NCI-H2227 (cell line): ENCODE measurements around the gene GNG7.
"Not testable (repeated sequence)": the region's sequence is repeated elsewhere in the genome, so short reads cannot be mapped to it uniquely, and the experiment has no call there.

Experiments
- DNase-seq: peaks from one replicate; lab custom pipeline; 2025; ENCODE audit not compliant: unreplicated experiment; lab: John Stamatoyannopoulos, UW

GNG7 gene

DNA sequence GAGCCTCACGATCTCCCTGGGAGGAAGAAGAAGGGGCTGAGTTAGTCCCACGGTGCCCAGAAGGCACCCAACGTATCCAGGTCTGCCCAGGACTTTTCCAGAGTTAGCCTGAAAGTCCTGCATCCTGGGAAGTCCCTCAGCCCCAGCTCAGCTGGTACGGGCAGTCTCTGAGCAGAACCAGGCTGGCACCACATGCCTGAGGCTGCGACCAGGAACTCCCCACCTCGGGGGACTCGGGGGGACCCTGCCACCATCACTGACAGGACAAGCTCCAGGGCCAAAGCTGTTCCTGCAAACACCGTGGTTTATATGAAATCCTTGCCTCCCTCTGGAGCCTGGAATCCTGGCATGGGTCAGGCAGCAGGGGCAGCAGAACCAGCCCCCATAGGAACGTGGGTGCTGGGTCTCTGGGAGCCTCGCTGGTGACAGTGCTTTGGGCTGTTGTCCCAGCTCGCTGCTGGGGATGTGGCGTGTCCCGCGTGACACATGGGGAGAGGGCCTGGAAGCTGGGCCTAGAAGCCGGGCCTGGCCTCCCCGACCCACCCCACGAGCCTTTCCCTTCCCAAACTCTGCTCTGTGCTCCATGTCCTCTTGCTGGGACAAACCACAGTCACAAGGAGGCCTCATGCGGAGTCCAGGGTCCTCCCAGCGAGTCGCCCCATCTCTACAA lies 55.5 kb downstream of the GNG7 start:
- no peak for DNase-seq

DNA sequence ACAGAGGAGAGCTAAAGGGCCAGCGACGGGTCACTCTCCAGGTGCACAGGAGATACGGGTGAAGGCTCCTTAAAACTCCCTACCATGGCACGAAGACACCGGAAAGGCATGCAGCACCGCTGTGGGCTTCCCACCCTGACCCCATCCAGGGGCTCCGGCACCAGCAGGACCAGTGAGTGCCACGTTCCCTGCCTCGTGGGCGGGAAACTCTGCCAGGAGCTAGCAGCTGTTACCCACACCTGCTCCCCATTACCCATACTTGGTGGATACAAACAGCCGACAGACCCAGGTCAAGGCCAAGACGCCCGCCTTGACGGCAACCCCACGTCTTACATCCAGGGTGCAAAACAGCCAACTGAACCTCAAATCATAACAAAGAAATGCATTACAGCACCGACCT lies 56.7 kb downstream of the GNG7 start:
- no peak for DNase-seq

DNA sequence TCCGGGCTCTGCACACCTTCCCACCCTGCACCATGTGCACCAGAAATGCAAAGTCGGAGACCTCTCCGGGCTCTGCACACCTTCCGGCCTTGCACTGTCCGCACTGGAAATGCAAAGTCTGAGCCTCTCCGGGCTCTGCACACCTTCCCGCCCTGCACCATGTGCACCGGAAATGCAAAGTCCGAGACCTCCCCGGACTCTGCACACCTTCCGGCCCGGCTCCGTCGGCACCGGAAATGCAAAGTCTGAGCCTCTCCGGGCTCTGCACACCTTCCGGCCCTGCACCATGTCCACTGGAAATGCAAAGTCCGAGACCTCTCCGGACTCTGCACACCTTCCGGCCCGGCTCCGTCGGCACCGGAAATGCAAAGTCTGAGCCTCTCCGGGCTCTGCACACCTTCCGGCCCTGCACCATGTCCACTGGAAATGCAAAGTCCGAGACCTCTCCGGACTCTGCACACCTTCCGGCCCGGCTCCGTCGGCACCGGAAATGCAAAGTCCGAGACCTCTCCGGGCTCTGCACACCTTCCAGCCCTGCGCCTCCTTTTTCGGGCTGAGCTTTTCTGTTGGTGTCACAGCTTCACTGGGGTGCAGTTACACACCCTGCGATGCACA lies 59.3 kb downstream of the GNG7 start:
- DNase-seq, result not testable (repeated sequence)

DNA sequence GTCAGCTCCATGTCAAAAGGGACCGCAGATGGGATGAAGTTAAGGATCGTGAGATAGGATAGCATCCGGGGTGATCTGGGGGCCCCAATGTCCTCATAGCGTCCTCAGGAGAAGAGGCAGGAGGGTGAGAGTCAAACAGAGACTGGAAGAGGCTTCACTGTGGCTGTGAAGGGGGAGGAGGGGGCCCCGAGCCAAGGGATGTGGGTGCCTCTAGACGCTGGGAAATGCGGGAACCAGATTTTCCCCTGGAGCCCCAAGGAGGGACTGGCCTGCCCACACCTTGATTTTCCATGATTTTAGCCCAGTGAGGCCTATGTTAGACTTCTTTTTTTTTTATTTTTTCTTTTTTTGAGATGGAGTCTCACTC lies 61.2 kb downstream of the GNG7 start:
- DNase-seq, result no peak

DNA sequence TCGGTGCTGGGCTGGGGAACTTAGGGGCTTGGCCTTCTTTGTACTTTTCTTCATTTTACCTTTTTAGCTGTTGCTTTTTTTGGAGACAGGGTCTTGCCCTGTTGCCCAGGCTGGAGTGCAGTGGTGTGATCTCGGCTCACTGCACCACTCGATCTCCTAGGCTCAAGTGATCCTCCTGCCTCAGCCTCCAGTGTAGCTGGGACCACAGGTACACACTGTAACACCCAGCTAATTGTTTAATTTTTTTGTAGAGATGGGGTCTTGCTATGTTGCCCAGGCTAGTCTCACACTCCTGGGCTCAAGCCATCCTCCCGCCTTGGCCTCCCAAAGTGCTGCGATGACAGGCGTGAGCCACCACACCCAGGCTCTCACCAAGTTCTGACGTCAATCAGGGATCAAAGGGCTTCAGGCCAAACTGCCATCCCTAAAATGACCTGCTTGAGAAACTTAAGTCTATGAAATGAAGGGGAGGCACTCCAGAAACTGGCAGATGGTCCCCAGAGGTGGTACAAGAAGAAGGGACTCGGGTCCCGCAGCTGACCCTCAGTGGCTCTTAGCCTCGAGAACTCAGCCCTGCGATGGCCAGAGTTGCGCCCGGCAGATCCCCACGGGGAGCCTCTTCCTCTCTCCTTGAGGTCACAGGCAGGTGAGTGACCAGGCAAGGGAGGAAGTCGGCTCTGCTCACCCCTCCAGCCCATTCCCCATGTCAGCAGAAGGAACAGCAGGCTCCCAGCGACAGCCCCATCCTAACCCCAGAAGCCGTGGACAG lies 61.7 kb downstream of the GNG7 start:
- DNase-seq, result no peak

DNA sequence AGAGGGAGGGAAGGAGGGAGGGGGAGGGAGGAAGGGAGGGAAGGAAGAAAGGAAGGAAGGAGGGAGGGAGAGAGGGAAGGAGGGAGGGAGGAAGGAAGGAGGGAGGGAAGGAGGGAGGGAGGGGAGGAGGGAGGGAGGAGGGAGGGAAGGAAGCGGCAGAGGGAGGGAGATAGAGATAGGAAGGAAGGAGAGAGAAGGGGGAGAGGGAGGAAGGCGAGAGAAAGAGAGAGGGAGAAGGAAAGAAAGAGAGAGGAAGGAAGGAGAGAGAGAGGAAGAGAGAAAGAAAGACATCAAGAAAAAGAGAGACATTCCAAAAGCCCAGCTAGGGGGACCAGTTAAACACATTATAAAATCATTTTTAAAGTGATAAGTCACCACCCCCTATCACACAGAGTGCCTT lies 62.5 kb downstream of the GNG7 start:
- DNase-seq, result no peak

DNA sequence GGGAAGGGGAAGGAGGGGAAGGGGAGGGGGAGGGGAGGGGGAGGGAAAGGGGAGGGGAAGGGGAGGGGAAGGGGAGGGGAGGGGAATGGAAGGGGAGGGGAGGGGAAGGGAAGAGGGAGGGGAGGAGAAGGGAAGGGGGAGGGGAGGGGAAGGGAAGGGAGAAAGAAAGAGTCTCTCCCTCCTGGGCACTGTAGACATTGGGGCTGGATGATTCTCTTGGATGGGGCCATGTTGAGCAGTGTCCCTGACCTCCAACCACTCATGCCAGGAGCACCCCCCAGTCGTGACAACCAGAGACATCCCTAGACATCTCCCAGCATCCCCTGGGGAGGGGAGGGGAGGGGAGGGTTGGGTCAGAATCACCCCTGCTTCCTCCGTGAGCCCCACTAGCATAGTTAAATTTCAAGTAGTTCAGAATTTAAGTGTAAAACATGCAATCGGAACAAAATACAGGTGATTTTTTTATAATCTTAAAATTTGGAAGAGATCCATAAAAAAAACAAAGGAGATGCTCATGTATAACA lies 64.0 kb downstream of the GNG7 start:
- DNase-seq, result no peak

- peak; percentile 53 for DNase-seq
Observed at GRCh38 chr19:2636897-2637683, 65.4 kb downstream of the GNG7 start.

GRCh38 chr19:2636141-2636896 lies 66.2 kb downstream of the GNG7 start:
- DNase-seq, result no peak

DNA sequence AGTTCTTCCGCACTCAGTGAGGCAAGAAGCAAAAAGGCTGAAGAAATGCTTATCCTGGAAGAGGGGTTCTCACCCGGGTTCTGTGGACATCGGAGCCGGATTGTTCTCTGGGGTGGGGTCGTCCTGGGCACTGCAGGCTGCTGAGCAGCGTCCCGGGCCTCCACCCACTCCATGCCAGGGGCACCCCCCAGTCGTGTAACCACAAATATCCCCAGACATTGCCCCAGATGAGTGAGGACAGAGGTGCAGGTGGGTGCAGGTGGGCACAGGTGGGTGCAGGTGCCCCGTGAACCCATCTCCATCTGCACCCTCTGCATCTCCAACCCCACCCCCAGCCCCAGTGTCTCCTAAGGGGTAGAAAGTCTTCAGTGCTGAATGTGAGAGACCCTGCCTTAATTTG lies 67.5 kb downstream of the GNG7 start:
- no peak for DNase-seq

GRCh38 chr19:2634228-2634951 lies 68.1 kb downstream of the GNG7 start:
- no peak for DNase-seq

DNA sequence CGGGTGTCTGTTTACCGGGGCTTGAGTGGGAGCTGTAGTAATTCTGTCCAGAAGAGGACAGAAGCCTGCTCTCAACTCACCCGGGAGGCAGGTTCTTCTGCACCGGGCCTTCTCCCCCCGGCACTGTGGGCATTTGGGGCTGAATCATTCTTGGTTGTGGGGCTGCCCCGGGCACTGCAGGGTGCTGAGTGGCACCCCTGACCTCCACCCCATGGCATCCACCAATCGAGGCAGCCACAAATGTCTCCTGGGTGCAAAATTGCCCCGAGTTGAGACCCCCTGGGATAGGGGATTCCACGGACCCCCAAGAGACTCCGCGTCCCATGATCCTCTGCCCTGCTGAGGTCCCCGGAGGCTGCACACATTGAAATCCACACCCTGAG lies 68.8 kb downstream of the GNG7 start:
- no peak for DNase-seq

DNA sequence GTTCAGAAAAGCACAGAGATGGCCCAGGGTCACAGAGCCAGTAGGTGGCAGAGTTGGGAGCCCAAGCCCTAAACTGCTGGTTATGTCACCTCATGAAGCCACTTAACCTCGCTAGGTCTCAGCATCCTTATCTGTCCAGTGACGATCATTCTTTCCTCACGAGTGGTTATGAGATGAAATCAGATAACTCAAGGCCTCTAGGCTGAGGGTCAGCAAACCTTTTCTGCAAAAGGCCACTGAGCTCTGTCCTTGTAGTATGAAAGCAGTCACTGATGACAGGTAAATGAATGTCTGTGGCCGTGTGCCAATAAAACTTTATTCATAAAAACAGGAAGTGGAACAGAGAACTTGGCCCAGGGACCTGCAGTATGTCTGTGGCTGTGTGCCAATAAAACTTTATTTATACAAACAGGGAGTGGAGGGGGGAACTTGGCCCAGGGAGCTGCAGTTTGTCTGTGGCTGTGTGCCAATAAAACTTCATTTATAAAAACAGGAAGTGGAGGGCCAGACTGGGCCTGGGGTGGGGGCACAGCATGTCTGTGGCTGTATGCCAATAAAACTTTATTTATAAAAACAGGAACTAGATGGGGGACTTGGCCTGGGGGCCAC lies 71.2 kb downstream of the GNG7 start:
- no peak for DNase-seq

DNA sequence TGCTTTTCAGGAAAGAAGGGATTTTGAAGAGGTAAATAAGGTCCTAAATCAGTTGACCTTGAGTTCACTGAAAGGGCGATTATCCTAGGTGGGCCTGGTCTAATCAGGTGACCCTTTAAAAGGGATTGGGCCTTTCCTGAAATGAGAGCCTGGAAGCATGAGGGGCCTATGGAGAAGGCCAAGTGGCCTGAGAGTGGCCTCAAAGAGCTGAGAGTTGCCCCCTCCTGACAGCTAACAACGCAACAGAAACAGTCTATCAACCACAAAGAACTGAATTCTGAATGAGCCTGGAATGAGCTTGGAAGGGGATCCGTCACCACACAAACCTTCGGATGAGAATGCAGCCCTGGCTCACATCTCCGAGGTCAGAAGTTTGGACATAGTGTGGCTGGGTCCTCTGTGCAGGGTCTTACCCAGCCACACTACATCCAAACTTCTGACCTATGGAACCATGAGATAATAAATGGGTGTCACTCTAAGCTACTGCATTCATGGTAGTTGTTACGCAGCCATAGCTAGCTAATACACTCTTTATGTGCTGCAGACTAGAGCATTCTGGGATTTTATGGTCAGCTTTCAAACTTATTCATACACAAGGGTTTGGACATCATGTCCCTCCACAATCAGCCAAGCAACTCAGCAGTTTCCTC lies 72.0 kb downstream of the GNG7 start:
- DNase-seq, result no peak

- DNase-seq, result no peak
Observed at GRCh38 chr19:2629491-2630351, 72.8 kb downstream of the GNG7 start.

DNA sequence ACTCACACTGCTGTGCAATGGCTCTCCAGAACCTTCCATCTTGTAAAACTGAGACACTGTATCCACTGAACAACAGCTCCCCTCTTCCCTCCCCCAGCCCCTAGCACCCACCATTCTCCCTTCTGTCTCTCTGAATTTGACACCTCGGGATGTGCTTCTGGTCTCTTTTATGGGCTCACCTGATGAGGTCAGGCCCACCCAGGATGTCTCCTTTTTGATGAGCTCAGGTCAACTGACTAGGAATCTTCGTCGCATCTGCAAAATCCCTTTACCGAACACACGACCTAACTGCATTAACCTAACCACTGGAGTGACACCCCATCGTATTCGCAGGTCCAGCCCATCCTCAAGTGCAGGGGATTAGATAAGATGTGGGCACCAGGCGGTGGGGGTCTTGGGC lies 73.9 kb downstream of the GNG7 start:
- no peak for DNase-seq

DNA sequence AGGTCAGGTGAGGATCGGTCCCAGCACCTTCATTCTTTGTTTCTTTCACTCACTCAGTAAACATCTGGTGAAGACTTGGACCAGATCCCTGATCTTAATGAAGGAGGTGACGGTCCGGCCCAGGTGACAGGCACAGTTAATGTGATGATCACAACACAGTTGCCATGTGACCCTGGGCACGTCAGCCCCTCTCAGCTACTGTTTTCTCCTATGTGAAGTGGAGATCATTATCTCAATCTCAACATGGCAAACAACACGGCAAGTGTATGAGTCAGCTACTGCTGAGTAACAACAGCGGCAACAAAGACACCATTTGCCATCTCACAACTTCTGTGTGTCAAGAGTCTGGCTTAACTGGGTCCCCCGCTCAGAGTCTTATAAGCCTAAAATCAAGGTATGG lies 74.6 kb downstream of the GNG7 start:
- DNase-seq, result no peak

DNA sequence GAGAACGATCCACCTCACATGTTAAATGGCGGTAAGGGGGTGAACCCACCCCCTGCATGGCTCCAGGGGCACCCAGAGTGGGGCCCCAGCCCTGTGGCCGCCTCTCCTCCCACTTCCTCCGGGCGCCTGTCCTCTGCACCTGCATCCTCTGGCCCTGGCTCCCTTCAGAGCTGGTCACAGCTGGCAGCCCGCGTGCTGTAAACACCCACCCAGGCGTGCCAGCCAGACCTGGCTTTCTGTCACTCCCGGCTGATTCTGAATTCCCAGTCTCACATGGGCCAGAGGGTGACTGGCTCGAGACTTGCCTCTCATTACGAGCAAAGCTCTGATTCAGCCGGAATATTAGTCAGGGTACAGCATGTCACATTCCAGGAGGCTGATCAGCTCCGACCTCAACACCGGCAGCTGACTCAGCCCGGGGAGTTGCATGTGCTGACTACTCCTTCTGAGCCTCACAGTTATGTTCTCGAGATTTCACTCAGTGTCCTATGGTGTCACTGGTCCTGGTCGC lies 75.1 kb downstream of the GNG7 start:
- no peak for DNase-seq
